HEK293T (cell line): Measurements from ENCODE around the gene CNDP1.

Experiments used
- CTCF ChIA-PET: fragments of 350-600 bp; formaldehyde crosslinking; extraction: SDS; loops from one replicate; lab custom pipeline; 2021; ENCODE audit warnings: antibody characterized with exemption, inconsistent platforms; lab: Yijun Ruan, JAX
- POLR2A ChIA-PET: fragments of 350-600 bp; formaldehyde crosslinking; extraction: SDS; loops from one replicate; lab custom pipeline; 2020; ENCODE audit warnings: antibody characterized with exemption, inconsistent platforms; lab: Yijun Ruan, JAX
- DNase-seq: peaks from one replicate; pipeline ENCODE4 v3.0.0; 2012; ENCODE audit warnings: mixed read lengths; ENCODE audit errors: extremely low spot score
- ARNT ChIP-seq: fragments of 450-650 bp; IDR thresholded peaks from 2 replicates; pipeline ENCODE4 v1.6.1; 2017; ENCODE audit warnings: mild to moderate bottlenecking
- BHLHE40 ChIP-seq: fragments of 450-650 bp; IDR thresholded peaks from 2 replicates; pipeline ENCODE4 v1.6.1; 2016; ENCODE audit warnings: mild to moderate bottlenecking, moderate library complexity, borderline replicate concordance
- CTBP1 ChIP-seq: fragments of 450-650 bp; IDR thresholded peaks from 2 replicates; pipeline ENCODE4 v1.6.1; 2016; ENCODE audit warnings: borderline replicate concordance
- ELF4 ChIP-seq: fragments of 450-650 bp; IDR thresholded peaks from 2 replicates; pipeline ENCODE4 v1.6.1; 2017; ENCODE audit warnings: antibody characterized with exemption
- FOXA1 ChIP-seq: fragments of 450-650 bp; IDR thresholded peaks from 2 replicates; pipeline ENCODE4 v1.6.1; 2016; ENCODE audit warnings: mild to moderate bottlenecking
- FOXK2 ChIP-seq: fragments of 450-650 bp; IDR thresholded peaks from 2 replicates; pipeline ENCODE4 v1.6.1; 2016; ENCODE audit warnings: mild to moderate bottlenecking
- FOXM1 ChIP-seq: fragments of 450-650 bp; IDR thresholded peaks from 2 replicates; pipeline ENCODE4 v1.6.1; 2017; ENCODE audit warnings: mild to moderate bottlenecking, borderline replicate concordance
- HDGF ChIP-seq: fragments of 450-650 bp; IDR thresholded peaks from 2 replicates; pipeline ENCODE4 v1.6.1; 2017; ENCODE audit warnings: antibody characterized with exemption, borderline replicate concordance
- L3MBTL2 ChIP-seq: fragments of 450-650 bp; conservative IDR thresholded peaks from 2 replicates; pipeline ENCODE4 v1.6.1; 2016; ENCODE audit warnings: mild to moderate bottlenecking
- LEF1 ChIP-seq: fragments of 450-650 bp; IDR thresholded peaks from 2 replicates; pipeline ENCODE4 v1.6.1; 2017; ENCODE audit warnings: mild to moderate bottlenecking, borderline replicate concordance
- NFRKB ChIP-seq: fragments of 450-650 bp; IDR thresholded peaks from 2 replicates; pipeline ENCODE4 v1.6.1; 2016; ENCODE audit warnings: mild to moderate bottlenecking, moderate library complexity
- SP1 ChIP-seq: fragments of 450-650 bp; IDR thresholded peaks from 2 replicates; pipeline ENCODE4 v1.6.1; 2017
- SUZ12 ChIP-seq: fragments of 450-650 bp; IDR thresholded peaks from 2 replicates; pipeline ENCODE4 v1.6.1; 2016; ENCODE audit warnings: mild to moderate bottlenecking
- TARDBP ChIP-seq: fragments of 450-650 bp; IDR thresholded peaks from 2 replicates; pipeline ENCODE4 v1.6.1; 2016
- ZNF384 ChIP-seq: fragments of 450-650 bp; IDR thresholded peaks from 2 replicates; pipeline ENCODE4 v1.6.1; 2016
- TF ChIP-seq, protein P1 (sequence below): fragments of 450-650 bp; IDR thresholded peaks from 2 replicates; pipeline ENCODE4 v1.6.1; 2016

CNDP1 gene

GRCh38 chr18:74589811-74590210 is 55.5 kb downstream of the CNDP1 start:
- TF ChIP-seq FOXK2 = no peak
- no peak for TF ChIP-seq BHLHE40
- TF ChIP-seq L3MBTL2 = no peak
- no peak for TF ChIP-seq CTBP1
- no peak for TF ChIP-seq HDGF
- TF ChIP-seq ARNT = no peak
- no peak for TF ChIP-seq ZNF384
- TF ChIP-seq TARDBP = no peak
- TF ChIP-seq FOXA1 = no peak
- CTCF ChIA-PET = no interaction called here
- DNase-seq = no peak
- POLR2A ChIA-PET = interaction anchor here (0.7 kb wide), 1 partner anchor 344 kb away, joined by 3 read pairs; no protein-coding TSS in a partner anchor

DNA sequence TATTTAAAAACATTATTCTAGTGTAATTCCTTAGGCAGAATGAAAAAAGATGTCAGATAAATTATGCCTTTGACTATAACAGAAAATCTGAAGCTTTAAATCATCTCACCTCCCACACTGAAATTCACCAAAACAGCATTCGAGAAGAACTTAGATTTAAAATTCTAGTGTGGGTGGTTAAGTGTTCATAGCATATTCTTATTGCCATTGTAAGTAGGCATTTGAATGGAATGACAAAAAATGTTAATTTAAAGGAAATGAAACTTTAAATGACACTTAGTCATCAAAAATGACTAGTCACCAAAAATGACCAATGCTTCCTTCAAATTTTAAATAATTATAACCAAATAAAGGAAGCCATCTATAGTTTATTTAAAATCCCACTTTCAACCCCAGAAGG is 56.4 kb downstream of the CNDP1 start:
- ChIA-PET POLR2A (interaction anchor here (0.7 kb wide), 1 partner anchor 344 kb away, joined by 3 read pairs; no protein-coding TSS in a partner anchor), CTCF (no interaction called here)
- TF ChIP-seq CTBP1 (no peak), FOXA1 (no peak), FOXM1 (no peak), SUZ12 (no peak), SP1 (no peak), LEF1 (no peak), TARDBP (no peak), FOXK2 (no peak), L3MBTL2 (no peak), NFRKB (no peak), ZNF384 (no peak)
- DNase-seq = no peak

GRCh38 chr18:74595431-74595830 is 61.1 kb downstream of the CNDP1 start:
- no peak for DNase-seq
- ChIA-PET CTCF (no interaction called here), POLR2A (no interaction called here)
- TF ChIP-seq FOXA1 (no peak), SUZ12 (no peak), ELF4 (no peak), SP1 (no peak), FOXK2 (no peak), HDGF (no peak), L3MBTL2 (no peak), ZNF384 (no peak), BHLHE40 (no peak), FOXM1 (no peak), NFRKB (no peak)

- ChIA-PET CTCF (no interaction called here), POLR2A (no interaction called here)
- TF ChIP-seq ELF4 (no peak), CTBP1 (no peak), BHLHE40 (no peak), SP1 (no peak), FOXK2 (no peak), FOXM1 (no peak), LEF1 (no peak), L3MBTL2 (peak; percentile 71), ARNT (no peak)
- peak; percentile 34 for DNase-seq
These were observed 62.8 kb downstream of the CNDP1 start for GRCh38 chr18:74597034-74597661.

DNA sequence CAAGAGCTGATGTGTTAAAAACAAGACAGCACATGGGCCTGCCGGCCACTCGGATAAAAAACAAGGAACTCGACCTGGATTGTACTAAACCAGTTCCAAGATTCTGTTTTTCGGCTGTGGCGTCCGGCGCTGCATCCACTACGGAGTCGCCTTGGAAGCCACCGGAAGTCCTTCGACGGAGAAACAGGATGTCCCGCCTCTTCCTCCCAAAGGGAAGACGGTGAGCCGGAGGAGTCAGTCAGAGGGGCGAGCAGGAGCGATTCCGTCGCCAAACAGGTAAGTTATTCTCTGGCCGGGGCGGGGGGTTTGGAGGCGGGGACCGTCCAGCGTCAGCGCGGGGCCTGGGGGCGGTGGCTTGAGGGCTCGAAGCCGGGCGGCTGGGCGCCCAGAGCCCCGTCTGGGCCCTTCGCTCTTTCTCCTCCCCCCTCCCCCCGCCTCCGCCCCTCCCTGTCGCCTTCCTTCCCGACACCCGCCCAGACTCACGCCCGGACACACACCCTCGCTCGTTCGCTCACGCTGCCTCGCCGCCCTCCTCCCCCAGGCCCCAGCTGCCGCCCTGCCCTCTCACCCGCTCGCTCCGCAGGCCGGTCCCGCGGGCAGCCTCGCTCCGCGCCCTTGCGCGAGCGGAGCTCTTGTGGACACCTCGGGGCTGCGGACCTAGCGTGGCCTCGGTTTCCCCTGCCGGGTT is 63.5 kb downstream of the CNDP1 start, which contains the start of gene ZNF407:
Gene ZNF407, plus strand, starts transcription at position 209 of the 688 bp plus-strand sequence. CDS start 33,150 bp downstream, outside the sequence.
- DNase-seq = peak; percentile 77
- ChIA-PET POLR2A (no interaction called here), CTCF (no interaction called here)
- TF ChIP-seq ZNF384 (no peak), ELF4 (peak; percentile 39; the same call in 1 of the 2 replicates)
- TF ChIP-seq, protein P1, sequence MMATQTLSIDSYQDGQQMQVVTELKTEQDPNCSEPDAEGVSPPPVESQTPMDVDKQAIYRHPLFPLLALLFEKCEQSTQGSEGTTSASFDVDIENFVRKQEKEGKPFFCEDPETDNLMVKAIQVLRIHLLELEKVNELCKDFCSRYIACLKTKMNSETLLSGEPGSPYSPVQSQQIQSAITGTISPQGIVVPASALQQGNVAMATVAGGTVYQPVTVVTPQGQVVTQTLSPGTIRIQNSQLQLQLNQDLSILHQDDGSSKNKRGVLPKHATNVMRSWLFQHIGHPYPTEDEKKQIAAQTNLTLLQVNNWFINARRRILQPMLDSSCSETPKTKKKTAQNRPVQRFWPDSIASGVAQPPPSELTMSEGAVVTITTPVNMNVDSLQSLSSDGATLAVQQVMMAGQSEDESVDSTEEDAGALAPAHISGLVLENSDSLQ = peak; percentile 34; the same call in 1 of the 2 replicates

DNA sequence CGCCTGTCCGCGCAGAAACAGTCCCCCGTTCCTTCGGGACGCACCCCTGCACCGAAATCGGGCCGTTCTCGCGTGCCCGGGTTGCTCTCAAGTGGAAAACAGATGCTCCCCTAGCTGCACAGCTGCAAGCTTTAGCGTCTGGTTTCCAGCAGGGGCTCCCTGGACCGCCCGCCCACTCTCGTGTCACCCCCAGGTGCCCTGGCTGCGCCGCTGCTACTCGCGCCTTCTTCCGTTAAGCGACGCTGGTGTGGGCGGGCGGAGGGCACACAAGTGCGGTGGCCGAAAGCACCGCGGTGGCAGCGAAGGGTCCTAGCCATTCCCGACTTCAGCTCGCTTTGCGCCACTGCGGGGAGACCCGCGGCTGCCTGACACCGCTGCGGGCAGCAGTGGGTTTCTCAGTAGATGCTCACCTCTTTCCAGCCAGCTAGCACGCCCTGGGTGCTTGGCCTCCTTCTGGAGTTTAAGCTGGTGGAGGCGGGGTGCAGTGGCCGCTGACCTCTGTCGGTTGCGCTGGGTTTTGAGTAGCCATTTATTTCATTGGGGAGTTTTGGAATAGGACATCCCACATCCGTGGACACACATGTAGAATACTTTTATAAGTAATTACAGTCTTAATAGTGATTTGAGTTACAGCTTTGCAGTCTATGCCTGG is 64.2 kb downstream of the CNDP1 start:
- TF ChIP-seq L3MBTL2 (peak; percentile 53), FOXA1 (no peak), TARDBP (no peak), HDGF (no peak)
- POLR2A ChIA-PET = no interaction called here
- DNase-seq = peak; percentile 28
- CTCF ChIA-PET = no interaction called here

- CTCF ChIA-PET = no interaction called here
- POLR2A ChIA-PET = no interaction called here
These were observed 70.1 kb downstream of the CNDP1 start for GRCh38 chr18:74604361-74604760.

DNA sequence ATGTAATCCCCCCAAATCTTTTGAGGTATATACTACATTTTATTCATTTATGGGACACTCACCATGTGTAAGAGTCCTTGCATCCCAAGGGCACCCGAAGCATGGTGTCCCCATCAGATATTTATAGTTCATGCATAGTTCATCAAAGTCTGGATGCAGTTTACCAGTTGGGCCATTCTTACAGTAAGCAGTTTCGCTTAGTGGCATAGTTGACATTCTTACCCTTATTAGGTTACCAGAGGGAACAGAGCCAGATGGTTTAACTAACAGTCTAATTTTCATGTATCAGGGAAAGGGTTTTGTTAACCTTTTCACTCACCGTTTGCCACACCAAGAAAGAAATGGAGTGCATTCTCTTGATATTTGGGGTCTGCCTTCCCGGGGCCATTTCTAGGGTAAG is 70.5 kb downstream of the CNDP1 start:
- TF ChIP-seq HDGF (no peak), ARNT (no peak), ZNF384 (no peak), SP1 (no peak), NFRKB (no peak), ELF4 (no peak), FOXA1 (no peak), CTBP1 (no peak), BHLHE40 (no peak), FOXK2 (no peak), L3MBTL2 (no peak), TARDBP (no peak), LEF1 (no peak), SUZ12 (no peak), FOXM1 (no peak)
- TF ChIP-seq, protein P1 = no peak
- DNase-seq = no peak
- ChIA-PET CTCF (no interaction called here), POLR2A (no interaction called here)

More at GRCh38 chr18:74604361-74604760, 70.1 kb downstream of the CNDP1 start:
- DNase-seq = no peak
- TF ChIP-seq ELF4 (no peak), ARNT (no peak)
